Neural cell (in vitro differentiated cells): ENCODE measurements around the gene COG4.
A peak's percentile ranks its signal among the peaks of the same experiment; 100 is the strongest.

Experiments
- CTCF ChIP-seq: fragments of 450-650 bp; IDR thresholded peaks from 2 replicates; pipeline ENCODE4 v1.5.1; 2014; ENCODE audit warnings: antibody characterized with exemption, mild to moderate bottlenecking, moderate library complexity; ENCODE audit not compliant: poor library complexity, severe bottlenecking
- EP300 ChIP-seq: fragments of 450-650 bp; conservative IDR thresholded peaks from 2 replicates; pipeline ENCODE4 v1.6.1; 2014; ENCODE audit warnings: antibody characterized with exemption, mild to moderate bottlenecking, moderate library complexity; ENCODE audit not compliant: poor library complexity, severe bottlenecking
- EZH2 ChIP-seq: fragments of 200-600, 300-800 bp; shearing (Covaris generic), sonication (generic); IDR thresholded peaks from 2 replicates; pipeline ENCODE4 v1.6.1; 2014; ENCODE audit warnings: antibody characterized with exemption, low read length, borderline replicate concordance, mild to moderate bottlenecking; ENCODE audit not compliant: insufficient read depth, poor library complexity, severe bottlenecking
- MXI1 ChIP-seq: fragments of 450-650 bp; conservative IDR thresholded peaks from 2 replicates; pipeline ENCODE4 v1.6.1; 2014; ENCODE audit warnings: antibody characterized with exemption, mild to moderate bottlenecking; ENCODE audit not compliant: poor library complexity, severe bottlenecking
- POLR2AphosphoS5 ChIP-seq: IDR thresholded peaks from 2 replicates; pipeline ENCODE4 v1.6.1; 2012
- REST ChIP-seq: IDR thresholded peaks from 2 replicates; pipeline ENCODE4 v1.6.1; 2012; ENCODE audit warnings: borderline replicate concordance

GRCh38 chr16:70523076-70523742, at the start of gene COG4:
- no peak for TF ChIP-seq EP300
- no peak for TF ChIP-seq EZH2
- TF ChIP-seq REST: no peak
- TF ChIP-seq CTCF: no peak
- TF ChIP-seq POLR2AphosphoS5: peak; percentile 89
- TF ChIP-seq MXI1: no peak
